Activated CD8-positive, alpha-beta memory T cell treated with anti-CD3 and anti-CD28 coated beads, Interleukin-2, amount 50 U/mL, for 1 hour (primary cell): Measurements from ENCODE around the gene PAX5.

Experiments
- DNase-seq: peaks from one replicate; pipeline ENCODE4 v3.0.0-alpha.2; 2020; ENCODE audit errors: extremely low read depth

The PAX5 gene

GRCh38 chr9:36803961-36804360 is 230.1 kb downstream of the PAX5 start:
- no peak for DNase-seq

DNA sequence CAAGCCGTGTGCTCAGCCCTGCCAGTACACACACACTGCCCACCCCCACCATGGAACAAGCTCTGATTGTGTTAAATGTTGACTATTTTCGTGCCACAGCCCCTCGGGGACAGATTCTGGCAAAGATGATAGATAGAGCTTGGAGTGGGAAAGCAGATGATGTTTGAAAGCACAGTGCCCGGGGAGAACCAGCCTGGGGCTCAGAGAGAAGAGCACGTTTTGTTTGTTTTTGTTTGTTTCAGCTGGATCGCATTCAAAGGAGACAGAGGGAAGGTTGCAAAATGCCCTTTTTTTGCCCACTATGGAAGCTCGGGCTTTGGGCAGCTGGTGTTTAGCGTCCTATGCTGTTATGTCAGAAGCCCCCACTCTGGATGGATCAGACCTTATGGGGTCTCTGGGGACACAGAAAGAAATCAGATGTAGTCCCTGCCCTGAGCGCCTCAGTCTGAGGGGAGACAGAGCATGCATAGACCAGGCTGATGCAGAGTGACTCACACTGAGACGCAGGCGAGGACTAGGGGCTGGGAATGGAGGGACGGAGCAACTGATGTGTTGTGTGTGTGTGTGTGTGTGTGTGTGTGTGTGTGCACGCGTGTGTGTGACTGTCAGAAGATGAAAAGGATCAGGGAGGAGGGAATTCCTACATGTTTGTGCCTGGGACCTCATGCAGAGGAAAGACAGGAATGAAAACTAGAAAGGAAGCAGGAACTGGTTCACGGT is 231.7 kb downstream of the PAX5 start:
- DNase-seq, result no peak

DNA sequence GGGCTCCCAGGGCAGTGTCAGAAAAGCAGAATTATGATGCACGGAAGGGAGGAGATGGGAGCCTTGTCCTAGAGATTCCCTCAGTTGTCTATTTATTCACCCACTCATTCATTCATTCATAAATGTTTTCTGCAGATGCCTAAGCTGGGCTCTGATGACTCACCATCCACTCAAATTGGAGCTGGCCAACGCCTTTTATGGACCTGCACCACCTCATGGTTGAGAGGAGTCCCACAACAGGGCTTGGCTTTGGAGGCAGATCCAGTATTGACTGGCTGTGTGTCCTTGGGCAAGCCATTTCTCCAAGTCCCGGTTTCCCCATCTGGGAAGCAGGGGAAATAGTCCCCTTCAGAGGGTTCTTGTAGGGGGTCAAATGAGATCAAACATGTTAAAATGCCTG is 233.6 kb downstream of the PAX5 start:
- no peak for DNase-seq

DNA sequence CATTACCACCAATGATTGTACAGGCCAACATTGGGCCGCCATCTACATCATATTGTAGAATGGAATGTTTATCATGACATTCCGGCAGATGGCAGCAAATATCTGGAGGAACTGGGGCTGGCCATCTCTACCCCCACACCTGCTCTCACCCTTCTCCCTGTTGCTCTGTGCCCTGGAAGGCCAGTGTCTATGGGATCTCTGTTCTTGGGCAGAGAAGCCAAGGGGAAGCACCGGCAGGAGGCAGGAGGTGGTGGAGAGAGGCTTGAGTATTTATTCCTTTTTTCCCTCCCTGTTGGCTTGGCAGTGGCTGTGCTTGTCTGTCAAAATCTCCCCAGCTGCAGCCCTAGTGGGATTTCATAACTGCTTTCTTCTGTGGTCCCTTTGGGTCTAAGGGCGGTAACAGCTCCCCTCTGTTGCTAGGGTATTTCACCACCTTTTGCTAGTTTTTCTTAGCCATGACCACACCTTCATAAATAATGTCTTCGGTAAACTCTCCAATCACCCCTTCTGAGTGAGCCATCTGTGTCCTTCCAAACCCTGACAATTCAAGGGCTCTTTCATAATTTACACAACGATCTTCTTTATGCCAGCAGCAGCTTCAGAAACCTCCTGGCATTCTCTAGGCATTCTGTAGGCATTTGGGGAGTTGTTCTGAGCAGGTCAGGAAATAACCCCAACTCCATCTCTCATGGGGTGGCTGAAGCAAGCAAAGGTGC is 235.6 kb downstream of the PAX5 start:
- DNase-seq, result no peak

DNA sequence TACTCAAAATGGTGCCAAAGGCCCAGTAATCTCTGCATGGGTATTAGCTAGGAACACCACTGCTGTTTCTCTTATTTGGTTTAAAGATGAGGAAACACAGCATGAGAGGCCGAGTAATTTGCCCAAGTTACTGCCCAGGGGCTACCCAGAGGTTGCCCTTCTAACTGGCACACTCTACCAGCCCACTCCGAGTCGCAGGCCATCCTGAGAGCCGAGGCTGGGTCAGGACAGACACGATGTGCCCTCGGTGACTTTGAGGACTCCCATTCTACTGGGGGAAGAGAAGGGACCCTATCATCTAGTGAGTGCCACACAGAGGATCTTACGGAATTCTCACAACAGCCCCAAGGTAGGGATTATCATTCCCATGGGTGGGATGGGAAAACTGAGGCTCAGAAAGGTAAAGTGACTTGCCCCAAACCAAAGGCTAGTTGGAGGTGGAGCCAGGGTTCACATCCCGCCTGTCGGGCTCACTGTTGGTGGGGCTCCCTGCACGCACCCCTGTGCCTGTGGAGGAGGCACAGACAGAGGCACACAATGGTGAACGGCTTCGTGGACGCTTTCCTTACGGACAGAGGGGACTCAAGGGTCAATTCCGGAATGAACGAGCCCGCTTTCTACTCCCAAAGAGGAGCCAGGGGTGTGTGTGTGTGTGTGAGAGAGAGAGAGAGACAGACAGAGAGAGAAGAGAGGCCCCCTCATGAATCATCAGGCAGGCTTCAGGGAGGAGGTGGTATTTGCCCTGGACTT is 236.4 kb downstream of the PAX5 start:
- DNase-seq, result no peak

DNA sequence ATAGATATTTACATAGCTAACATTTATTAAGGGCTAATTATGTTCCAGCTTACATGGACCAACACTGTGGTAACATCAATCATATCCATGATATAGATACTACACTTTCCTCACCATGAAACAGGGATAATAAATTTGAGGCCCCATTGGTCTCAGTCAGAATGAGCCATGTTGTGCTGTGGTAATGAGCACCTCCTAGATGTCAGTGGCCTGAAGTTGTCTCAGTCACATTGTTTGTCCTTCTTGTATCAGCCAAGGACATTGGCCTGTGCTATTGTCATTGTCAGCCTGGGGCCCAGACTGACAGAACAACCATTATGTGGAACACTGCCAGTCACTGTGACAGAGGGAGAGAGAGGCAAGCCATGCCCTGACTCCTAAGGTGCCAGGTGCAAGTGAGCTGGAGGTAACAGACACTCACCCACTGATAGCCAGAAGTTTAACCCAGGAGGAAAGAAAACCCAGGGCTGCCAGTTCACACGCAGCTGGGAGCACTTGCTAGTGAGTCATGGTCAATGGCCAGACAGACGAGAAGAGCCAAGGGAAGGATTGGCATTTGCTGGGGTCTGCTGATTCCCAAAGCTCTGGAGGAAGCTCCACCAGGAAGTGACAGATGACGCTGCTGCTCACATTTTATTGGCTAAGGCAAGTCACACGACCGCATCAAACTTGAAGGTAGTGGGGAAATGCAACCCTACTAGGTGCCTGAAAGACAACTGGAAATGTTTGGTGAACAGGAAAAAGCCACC is 237.2 kb downstream of the PAX5 start:
- no peak for DNase-seq

GRCh38 chr9:36794461-36794860 is 239.6 kb downstream of the PAX5 start:
- no peak for DNase-seq

GRCh38 chr9:36793277-36793676 is 240.8 kb downstream of the PAX5 start:
- DNase-seq, result no peak

DNA sequence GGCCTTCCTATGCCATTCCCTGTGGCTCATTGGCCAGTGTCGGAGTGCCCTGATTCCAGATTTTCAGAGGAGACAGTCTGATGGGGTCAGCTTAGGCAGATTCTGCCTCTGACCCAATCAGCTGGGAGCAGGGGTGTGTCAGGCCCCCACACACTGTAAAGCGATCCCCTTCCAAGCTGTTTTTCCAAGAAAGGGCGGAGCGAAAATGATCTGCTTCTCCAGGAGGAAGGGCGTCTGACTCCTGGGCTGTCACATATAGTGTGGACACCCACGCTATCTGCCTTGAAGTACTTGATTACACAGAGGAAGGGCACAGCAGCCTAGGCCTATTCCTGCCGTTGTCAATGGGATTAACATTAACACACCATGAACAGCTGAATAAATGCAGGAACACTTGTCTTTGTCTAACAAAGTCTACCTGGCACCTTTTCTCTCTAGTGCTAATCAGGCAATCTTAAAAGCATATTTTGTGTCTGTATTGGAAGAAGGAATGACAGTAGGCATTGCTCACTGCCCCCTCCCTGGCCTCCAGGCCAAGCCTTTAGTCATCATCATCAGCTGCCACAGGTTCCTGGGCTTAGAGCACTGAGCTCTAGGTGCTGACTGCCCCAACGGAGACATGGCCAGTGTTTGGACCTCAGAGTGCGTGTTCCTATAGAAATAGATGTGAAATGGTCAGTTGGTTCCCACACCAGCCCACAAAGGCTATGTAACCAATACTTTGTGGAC is 242.7 kb downstream of the PAX5 start:
- DNase-seq, result no peak

GRCh38 chr9:36789886-36790285 is 244.2 kb downstream of the PAX5 start:
- DNase-seq, result no peak

DNA sequence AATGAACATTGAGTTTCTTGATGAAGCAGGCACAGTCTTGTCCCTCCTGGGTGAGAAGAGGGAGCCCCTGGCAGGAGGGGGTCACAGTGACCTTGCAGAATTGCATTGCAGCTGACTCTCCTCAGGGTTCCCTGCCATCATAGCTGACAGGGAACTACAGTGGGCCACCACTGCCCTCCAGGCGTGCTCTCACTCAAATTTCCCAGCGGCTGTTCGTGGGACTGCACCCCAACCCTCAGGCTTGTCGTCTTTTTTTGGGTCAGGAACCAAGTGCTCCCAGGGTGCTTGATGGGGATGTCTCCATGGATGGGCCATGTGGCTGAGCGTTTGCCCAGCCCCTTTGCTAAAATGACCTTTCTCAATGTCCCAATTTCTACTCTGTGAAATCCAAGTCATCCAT is 245.5 kb downstream of the PAX5 start:
- DNase-seq, result no peak

GRCh38 chr9:36787709-36788108 is 246.4 kb downstream of the PAX5 start:
- no peak for DNase-seq
